AG08396 (cell line): ENCODE measurements around the gene CCL1.

ENCODE experiments used
- DNase-seq: peaks from one replicate; pipeline ENCODE4 v3.0.0; 2012; ENCODE audit warnings: low spot score, mixed read lengths

Gene CCL1, protein sequence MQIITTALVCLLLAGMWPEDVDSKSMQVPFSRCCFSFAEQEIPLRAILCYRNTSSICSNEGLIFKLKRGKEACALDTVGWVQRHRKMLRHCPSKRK

DNA sequence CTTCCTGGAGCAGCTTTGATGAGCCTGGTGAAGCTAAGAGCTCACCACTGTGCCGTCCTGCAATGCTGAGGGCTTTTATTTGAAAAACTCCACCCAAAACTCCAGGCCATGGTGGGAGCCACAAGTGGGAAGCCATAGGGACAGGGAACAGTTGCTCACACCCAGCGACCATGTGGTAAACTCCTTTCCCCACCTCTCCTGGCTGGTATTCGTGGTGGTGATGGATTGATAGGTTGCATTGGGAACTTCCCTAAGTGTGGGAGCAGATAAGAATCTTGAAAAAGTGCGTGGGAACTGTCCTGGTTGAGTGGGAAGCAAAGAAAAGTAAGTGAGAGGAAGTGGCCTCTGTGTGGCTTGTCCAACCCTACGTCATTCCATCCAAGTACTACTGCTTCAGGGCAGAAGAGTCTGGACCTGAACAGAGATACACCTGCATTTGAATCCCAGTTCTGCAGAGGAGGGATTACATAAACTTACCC is at the start of gene CCL1:
TSS of gene CCL1 (minus strand) at position 51 of the 479 bp plus-strand sequence. CDS start 72 bp downstream, outside the sequence.
- DNase-seq = no peak

DNA sequence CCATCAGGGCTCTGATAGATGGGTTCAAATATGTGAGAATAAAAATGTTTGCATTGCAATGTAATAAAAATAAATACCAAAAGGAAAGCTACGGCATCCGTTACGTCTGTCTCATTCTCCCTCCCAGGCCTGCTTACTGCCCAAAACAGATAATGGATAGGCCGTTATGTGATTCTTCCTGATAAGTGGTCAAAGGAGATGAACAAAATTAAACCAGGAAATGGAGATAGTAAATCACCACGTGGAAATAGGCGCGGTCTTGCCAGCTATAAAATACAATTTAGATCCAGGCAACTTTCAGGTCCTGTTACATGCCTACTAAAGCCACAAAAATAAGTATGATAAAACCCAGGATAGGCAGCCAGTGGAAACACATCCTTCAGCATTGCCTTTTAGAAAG is 49.5 kb upstream of the CCL1 start:
- no peak for DNase-seq

DNA sequence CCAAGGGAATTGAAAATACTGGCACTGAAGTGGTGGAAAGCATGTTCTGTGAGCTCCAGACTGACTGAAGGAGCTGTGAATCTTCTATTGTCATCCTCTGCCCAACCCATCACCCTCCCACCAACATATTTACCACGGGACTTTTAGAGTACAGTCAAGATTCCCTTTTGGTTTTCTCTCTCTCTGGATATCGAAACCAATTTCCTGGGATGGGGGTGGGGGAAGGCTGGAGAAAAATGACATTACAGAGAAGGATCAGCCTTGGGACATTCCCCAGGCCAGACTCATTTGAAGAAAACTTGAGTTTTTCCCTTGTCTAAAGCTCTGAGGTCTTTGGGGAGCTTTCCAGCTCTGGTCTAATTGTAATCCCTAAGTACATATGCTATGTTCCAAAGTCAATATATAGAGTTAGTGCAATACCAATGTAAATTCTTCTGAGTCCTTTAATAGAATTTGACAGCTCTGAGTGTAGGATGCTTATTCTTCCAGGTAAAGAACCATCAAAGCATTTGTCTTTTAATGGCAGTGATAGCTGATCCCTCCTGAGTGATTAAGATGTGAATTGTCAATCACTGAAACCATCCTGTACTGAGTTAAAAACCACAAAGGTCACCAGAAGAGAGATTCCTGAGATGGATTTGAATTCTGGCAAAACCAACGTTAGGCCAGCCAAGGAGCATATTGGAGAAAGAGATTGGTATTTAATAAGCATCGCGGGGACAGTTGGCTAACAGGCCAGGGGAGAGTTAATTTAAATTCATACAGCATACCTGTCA is 48.8 kb upstream of the CCL1 start:
- DNase-seq = no peak

DNA sequence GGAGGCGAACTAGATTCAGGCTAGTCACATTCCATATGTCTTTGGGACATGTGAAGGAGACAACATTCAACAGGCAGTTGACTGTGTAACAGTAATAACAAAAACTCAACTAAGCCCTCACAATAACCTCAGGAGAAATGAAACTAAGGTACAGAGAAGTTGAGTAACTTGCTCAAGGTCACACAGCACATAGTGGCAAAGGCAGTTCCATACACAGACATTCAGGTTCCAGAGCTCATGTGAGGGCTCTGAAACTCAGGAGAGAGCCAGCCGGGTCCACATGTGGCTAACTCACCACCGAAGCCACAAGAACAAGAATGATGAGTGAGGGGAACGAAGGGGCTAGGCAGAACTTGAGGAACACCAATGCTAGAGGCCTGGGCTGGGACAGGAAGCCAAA is 46.3 kb upstream of the CCL1 start:
- DNase-seq = no peak

DNA sequence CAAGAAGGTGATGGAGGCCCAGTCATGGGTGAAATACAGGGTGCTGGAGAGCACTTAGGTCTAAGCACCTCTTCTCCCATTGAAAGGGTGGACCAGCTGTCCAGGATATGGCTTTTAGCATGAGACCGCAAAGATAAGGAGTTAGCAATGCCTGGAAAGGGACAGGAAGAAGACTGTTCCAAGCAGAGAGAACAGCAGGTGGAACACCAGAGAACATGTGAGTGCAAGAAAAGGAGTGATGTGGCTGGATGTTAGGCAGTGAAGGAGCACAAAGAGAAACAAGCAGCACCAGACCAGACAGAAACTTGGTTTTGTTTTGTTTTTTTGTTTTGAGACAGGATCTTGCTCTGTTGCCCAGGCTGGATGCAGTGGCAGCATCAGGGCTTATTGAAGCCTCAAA is 45.4 kb upstream of the CCL1 start:
- no peak for DNase-seq

DNA sequence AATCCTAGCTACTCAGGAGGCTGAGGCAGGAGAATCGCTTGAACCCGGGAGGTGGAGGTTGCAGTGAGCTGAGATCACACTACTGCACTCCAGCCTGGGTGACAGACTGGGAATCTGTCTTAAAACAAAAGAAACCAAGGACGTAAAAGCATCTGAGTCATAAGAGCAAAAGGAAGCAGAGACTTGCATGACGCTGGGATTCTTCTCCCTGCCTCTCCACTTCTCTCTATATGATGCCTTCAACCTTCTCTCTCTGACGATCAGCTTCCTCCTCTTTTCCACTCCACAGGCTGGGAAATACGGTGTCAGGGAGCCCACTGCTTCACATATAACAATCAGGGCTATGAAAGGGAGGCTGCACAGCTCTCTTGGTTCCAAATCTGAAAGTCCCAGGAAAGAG is 43.2 kb upstream of the CCL1 start:
- DNase-seq = no peak

DNA sequence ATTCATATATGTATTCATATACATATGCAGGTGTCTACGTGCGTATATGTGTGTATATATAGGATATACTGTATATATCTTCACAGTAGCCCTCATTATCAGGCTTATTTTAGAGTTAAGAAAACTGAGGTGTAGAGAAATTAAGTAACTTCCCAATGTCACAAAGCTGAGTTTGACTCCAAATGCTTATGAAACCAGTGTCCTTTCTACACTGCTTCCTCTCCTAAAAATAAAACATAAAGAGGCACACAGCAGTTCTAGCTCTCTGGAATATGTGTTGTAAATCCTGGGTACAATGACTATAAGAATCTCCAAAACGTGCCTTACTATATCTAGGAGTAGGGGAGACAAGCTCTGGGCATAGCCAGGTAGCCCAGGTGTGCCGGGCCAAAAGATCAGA is 40.0 kb upstream of the CCL1 start:
- DNase-seq = no peak

DNA sequence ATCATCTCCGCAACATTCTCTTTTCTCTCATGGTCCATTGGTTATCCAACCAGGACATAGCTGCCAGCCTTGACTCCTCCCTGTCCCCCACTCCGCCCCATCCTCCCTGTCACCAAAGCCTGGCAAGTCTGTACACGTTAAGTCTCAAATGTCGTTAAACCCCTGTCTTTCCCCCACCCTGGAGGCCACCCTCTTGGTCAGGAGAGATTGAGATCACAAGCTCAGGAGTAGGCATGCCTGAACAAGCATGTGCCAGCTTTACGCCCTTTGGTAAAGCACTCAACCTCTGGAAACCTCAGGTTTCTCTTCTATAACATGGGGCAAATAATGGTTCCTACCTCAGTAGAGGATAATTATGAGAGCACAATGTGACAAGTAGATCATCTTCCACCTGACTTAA is 38.1 kb upstream of the CCL1 start:
- DNase-seq = no peak

DNA sequence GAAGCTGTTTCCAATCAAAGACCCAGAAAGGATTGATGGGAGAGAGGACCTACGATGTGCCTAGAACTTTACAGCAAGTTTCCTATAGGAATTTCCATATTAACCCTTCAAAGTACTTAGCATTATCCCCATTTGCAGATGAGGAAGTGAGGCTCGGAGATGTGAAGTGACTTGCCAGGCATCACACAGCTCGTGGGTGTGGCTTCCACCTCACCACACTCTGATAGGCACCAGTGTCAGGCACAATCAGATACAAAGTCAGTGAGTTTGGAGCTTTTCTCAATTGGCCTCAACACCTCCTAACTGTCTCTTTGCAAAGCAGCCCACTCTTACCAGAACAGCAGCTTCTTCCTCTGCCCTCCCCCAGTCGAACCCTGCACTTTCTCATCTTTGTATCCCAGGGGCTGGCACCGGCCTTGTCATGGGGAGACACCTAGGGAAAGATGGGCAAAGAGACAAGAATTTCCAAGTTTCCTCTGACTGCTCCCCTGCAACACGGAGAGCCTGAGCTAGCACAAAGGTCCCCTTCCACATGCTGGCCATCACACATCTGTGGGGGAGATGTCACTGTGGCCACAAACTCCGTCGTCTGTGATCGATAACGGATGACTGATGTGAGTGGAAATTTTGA is 37.4 kb upstream of the CCL1 start:
- DNase-seq = no peak

DNA sequence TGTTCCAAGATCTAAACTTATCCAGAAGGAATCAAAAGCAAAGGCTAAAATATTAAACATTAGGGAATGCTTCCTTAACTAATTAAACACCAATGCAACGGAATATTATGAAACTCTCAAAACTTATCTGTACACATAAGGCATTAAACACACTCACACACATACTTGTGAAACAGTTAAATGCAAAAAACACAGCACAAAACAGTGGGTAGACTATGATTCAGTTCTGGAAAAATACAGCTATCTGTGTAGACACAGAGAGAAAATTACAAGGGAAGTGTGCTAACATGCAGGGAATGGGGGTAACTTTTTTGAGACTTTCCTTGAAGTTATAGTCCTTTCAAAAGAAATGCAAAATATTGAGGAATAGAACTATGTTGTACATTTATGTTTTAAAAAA is 36.7 kb upstream of the CCL1 start:
- DNase-seq = no peak

DNA sequence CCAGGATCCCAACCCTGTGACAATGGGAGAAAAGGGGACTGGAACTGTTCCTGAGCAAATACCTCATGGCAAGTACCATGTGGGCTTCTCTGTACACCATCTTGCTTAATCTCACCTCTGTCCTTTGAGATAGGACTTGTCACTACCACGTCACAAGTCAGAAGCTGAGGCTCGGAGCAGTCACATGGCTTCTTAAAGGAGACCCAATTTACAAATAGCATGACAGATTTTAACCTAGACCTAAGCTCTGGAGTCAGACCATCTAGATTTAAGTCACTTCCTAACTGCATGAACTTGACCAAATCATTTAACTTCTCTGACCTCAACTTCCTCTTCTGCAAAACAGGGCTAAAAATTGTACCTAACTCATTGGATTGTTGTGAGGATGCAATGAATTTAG is 36.0 kb upstream of the CCL1 start:
- DNase-seq = no peak

DNA sequence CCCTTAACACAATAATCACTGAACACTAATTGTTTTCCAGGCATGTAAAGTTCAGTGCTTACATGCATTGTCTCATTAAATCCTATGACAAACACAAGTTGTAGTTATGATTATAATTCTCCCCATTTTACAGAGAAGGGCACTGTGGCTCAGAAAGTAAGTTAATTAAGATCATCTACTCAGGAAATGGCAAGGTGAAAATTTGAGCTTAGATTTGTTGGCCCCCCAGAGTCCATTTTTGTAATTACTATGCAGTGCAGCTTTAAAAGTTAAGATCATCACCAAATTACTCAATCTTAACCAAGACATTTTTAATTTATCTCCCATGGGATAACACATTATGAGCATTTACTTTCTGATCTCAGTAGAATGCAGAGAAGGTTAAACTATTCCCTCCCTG is 34.2 kb upstream of the CCL1 start:
- no peak for DNase-seq

DNA sequence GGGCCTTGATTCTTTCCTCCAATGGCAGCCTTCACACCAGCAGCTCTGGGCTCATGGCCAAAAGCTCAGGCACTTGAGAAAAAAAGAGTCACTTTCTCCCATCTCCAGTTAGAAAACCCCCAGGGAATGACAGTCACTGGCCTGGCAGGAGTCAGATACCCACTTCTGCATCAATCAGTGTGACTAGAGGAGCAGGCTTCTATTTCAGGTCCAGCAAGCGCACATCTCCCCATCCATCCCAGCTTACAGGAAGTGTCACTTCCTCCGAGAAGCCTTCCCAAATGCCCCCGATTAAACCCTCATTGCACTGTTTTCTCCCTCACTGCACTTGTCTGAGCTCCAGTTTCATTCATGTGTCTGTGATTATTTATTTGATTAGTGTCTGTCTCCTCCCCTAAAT is 30.4 kb upstream of the CCL1 start:
- no peak for DNase-seq

DNA sequence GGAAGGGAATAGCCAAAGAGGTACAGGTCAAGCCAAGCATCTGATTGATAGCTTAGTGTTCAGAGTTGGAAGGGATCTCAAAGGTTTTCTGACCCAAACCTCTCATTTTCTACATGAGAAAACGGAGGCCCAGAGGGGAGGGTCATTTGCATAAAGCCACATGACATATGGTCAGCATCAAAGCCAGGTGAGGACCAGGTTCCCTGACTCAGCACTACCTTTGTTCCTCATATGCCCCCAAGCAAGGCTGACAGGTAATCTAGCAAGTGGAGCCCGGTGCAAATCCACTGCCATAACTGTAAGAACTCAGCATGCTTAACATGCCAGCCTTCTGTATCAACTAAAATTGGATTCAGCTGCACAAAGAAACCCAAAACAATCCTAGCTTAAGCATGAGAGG is 28.2 kb upstream of the CCL1 start:
- DNase-seq = no peak

DNA sequence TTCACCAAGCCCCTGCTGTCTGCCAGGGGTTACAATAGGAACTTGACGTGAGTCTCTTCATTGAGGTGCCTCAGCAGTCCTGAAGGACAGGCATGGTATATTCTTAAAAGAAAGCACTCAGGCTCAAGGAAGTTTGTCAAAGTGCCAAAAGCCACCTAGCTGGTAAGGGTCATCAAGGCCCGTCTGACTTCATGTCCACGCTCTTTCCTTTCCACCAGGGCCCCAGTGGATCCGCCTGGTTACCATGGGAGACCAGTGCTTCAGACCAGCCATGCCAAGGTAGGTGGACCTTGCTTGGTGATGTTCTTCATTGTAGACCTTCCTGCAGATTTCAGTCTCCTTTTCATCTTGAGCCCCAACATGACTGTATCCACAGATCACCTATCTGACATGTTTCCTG is 27.6 kb upstream of the CCL1 start:
- DNase-seq = no peak

DNA sequence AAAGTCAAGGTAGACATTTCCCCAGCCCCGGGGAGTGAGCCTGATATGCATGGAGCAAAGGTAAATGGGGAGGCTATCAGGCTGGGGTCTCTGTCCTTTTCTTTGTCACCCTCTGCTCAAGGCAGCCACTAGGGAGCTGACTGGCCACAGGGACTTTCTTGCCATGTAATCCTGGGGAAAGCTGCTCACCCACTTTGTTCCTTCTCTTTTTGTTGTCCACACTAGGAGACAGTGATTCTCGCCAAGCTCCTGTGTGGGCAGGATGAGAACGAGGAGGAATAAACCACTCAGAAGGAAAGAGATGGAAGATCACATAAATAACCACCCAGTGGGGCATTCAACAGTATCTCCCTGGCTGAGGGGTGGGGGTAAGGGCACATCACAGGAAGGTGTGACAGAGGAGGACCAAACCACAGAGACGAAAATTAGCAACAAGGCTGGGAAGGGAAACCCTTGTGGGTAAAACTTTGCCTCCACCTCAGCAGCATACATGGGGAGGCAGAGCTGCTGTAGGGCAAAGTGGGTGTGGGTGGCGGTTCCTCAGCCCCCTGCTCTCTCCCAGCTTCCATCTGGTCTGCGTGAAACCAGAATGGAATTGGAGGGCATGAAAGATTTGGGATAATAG is 26.2 kb upstream of the CCL1 start:
- no peak for DNase-seq

DNA sequence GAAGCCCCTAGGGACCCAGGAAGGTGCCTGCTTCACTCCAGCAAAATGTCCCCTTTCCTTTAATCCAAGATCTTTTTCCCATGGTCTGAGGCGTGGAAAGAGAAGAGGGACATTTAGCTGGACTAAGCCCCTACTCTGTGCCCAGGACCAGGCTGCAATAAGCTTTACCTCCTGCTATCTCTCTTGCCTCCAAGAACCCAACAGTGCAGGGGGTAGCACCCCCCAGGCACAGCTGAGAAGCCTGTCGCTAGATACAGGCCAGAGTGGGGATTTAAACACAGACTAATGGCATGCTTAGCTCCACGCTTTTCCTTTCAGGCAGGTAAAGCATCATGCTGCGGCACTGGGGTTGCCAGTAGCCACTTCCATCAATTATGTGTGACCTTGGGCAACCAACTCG is 24.5 kb upstream of the CCL1 start:
- DNase-seq = no peak

DNA sequence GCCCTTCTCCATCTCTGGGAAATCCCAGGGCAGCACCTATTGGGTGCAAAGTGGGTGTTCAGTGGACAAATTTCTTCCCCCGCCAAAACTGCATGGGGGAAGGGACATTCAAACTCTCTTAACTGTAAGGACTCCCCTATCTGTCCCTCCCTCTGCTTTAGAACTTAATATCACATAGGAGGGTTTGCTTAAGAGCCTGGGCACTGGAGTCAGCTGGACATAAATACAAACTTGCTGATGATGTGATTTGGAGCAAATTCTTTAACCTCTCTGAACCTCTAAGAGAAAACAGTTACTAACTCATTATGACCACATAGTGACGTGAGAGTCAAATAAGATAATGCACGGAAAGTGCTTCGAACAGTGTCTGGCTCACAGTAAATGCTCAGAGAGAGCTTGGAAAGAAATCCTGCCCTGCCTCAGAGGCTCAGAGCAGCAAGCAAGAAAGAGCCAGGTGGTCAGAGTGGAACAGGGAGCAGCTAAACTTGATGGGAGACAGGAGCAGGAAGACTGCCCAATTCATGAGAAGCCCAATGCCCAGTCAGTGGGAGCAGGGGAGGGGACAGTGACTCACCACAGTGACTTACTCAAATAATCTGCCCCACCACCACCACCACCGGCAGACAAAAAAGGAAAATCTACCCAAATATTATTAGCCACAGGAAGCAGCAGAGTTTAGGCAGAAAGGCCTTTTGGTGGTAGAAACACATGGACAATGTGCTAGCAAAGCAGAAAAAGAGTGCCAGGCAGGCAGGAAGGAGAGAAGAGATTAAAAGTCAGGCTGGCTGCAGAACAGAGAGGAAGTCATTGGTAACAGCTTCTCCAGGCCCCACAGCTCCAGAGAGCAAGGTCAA is 23.9 kb upstream of the CCL1 start:
- DNase-seq = peak; percentile 9

DNA sequence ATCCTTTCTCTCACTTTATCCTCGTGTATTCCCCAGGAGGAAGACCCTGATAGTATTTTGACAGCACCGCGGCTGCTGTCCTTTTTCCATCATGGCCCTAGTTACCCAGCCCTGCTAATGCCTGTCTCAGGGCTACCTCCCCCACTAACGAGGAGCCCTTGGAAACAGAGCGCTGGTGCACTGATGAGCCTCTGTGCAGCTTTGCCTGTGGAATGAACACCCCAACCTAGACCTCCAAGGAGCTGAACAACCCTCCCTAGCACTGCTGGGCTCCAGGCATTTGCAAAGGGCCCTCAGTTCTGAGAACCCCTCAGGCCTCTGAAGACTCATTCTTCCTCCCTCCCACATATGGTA is 23.3 kb upstream of the CCL1 start:
- DNase-seq = no peak

DNA sequence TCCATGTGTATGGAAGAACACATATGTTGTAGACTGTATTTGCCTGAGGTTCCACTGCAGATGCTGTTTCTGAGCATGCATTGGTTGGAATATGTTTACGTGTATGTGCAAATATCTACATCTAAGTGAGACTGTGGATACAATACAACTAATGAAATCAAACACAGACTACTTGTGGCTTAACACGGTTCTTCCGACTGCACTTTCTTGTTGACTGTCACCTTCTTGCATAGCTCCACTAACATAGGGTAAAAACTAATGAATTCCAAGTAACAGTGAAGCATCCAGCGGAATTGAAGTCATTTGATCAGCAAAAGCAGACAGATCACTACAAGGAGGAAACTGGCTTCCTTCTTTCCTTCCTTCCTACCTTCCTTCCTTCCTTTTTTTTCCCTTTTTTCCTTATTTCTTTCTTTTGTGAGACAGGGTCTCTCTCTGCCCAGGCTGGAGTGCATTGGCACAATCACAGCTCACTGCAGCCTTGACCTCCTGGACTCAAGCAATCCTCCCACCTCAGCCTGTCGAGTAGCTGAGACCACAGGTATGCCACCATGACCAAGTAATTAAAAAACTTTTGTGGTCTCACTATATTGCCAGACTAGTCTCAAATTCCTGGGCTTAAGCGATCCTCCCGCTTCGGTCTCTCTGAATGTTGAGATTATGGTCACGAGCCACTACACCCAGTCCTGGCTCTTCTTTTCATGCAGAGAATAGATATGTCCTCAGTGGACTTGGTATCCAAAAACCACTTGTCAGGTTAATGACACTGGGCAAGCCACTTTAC is 22.0 kb upstream of the CCL1 start:
- no peak for DNase-seq

DNA sequence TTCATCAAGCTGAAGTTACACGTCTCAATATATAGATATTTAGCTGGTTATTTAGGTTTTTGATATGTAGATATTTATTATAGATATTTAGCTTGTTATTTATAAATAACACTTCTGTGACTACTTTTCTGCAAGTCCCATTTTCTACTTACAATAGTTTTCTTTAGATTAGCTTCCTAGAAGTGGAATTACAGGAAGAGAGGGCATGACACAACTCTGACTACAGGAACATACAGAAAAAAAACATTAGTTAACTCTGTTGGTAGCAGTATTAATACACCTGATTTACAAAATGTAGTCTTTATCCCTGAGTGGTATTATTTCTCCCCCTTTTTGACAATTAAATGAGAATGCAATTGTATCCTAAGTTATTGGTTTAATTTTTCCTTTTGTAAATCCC is 21.2 kb upstream of the CCL1 start:
- DNase-seq = no peak

DNA sequence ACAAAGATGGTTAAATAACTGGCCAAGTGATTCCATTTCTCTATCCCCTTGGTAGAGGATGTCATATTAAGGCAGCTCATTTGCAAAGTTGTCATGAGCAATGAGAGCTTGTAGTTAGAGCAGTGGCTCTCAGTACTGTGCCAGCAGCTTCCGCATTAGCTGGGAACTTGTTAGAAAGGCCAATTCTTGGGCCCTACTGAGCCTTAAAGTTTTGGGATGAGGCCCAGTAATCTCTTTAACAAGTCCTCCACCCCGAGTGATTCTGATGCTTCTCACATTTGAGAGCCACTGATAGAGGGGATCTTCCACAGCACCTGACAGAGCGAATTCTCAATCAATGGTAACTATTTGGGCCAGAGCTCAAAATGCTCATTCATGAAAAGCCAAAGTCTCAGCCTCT is 20.2 kb upstream of the CCL1 start:
- no peak for DNase-seq
